Measurements from ENCODE around the gene ZNF562.

- no peak for TF ChIP-seq CTCF (IDR thresholded peaks at IDR 0.05)
- no peak for TF ChIP-seq POLR2AphosphoS5 (IDR thresholded peaks at IDR 0.05)
- no peak for TF ChIP-seq EP300 (IDR thresholded peaks at IDR 0.05)
- no peak for TF ChIP-seq POLR2A (IDR thresholded peaks at IDR 0.05; ENCODE audit: low read depth)
These were observed 47.0 kb downstream of the ZNF562 start for GRCh38 chr19:9627856-9628255.
